IMR-90 (cell line): ENCODE data around the gene UCP1. TPM values are rescaled to one million over a fixed set of nuclear protein-coding genes. Genes with fewer than 3 reads are reported as not detected.

Experiments
- ATAC-seq: fragments of 200-7000 bp; cut with Tn5 transposase; 2 replicates; pipeline ENCODE4 v1.9.1; 2020; ENCODE audit warnings: low read depth, mild to moderate bottlenecking, moderate library complexity
- BruUV-seq: library from RNA; stranded (reverse); fragments of 400-500 nt; replicated peaks from 2 replicates; lab custom pipeline; 2021; lab: Mats Ljungman, UMichigan
- CTCF ChIA-PET: fragments of 300-600 bp; formaldehyde crosslinking; extraction: SDS; loops from one replicate; lab custom pipeline; 2021; ENCODE audit warnings: antibody characterized with exemption; lab: Yijun Ruan, JAX
- POLR2A ChIA-PET: fragments of 300-600 bp; sonication (Branson Sonifier 250); formaldehyde crosslinking; loops from one replicate; lab custom pipeline; 2022; ENCODE audit warnings: antibody characterized with exemption; ENCODE audit not compliant: unreplicated experiment; lab: Charles Lee
- DNase-seq: peaks from one replicate; pipeline ENCODE4 v3.0.0; 2013
- H2AFZ ChIP-seq: replicated peaks from 2 replicates; pipeline ENCODE3; 2013; ENCODE audit warnings: low read length, mild to moderate bottlenecking; ENCODE audit not compliant: poor library complexity
- H2AK5ac ChIP-seq: 2 replicates; pipeline ENCODE4 v1.6.1; 2013; ENCODE audit warnings: low read depth, low read length, inconsistent platforms
- H2AK9ac ChIP-seq: replicated peaks from 2 replicates; pipeline ENCODE3; 2013; ENCODE audit warnings: mild to moderate bottlenecking, low read depth, low read length, moderate library complexity; ENCODE audit not compliant: poor library complexity
- H2BK120ac ChIP-seq: 2 replicates; pipeline ENCODE4 v1.6.1; 2013; ENCODE audit warnings: low read depth, low read length, inconsistent platforms
- H2BK15ac ChIP-seq: 3 replicates; pipeline ENCODE4 v1.6.1; 2013; ENCODE audit warnings: low read depth, low read length, inconsistent platforms
- H2BK20ac ChIP-seq: 2 replicates; pipeline ENCODE4 v1.6.1; 2013; ENCODE audit warnings: low read depth, mild to moderate bottlenecking, inconsistent platforms, low read length, moderate library complexity
- H2BK5ac ChIP-seq: 2 replicates; pipeline ENCODE4 v1.6.1; 2013; ENCODE audit warnings: mild to moderate bottlenecking, low read depth, low read length, inconsistent platforms; ENCODE audit not compliant: poor library complexity, severe bottlenecking
- H3K14ac ChIP-seq: replicated peaks from 2 replicates; pipeline ENCODE4 v1.6.1; 2013; ENCODE audit warnings: low read depth, low read length, inconsistent platforms
- H3K18ac ChIP-seq: 2 replicates; pipeline ENCODE4 v1.6.1; 2013; ENCODE audit warnings: low read depth, low read length, control low read depth
- H3K23ac ChIP-seq: 2 replicates; pipeline ENCODE4 v1.6.1; 2013; ENCODE audit warnings: low read depth, low read length, inconsistent platforms
- H3K27ac ChIP-seq: 2 replicates; pipeline ENCODE4 v1.5.1; 2013; ENCODE audit warnings: mild to moderate bottlenecking, control low read depth, low read length; ENCODE audit not compliant: insufficient read depth
- H3K27me3 ChIP-seq: 2 replicates; pipeline ENCODE4 v1.6.1; 2013; ENCODE audit warnings: low read length; ENCODE audit not compliant: control insufficient read depth, insufficient read depth
- H3K36me3 ChIP-seq: 2 replicates; pipeline ENCODE4 v1.6.1; 2013; ENCODE audit warnings: low read length, mixed read lengths; ENCODE audit not compliant: control insufficient read depth, insufficient read depth
- H3K4ac ChIP-seq: 2 replicates; pipeline ENCODE4 v1.6.1; 2013; ENCODE audit warnings: low read depth, low read length, inconsistent platforms
- H3K4me1 ChIP-seq: 2 replicates; pipeline ENCODE4 v1.6.1; 2013; ENCODE audit warnings: low read length, mixed read lengths; ENCODE audit not compliant: control insufficient read depth, insufficient read depth
- H3K4me2 ChIP-seq: 2 replicates; pipeline ENCODE4 v1.6.1; 2013; ENCODE audit warnings: low read depth, mild to moderate bottlenecking, control low read depth, low read length, moderate library complexity
- H3K4me3 ChIP-seq: 2 replicates; pipeline ENCODE4 v1.5.1; 2013; ENCODE audit warnings: low read depth, mild to moderate bottlenecking, control low read depth, low read length, moderate library complexity; ENCODE audit not compliant: insufficient read depth
- H3K56ac ChIP-seq: 2 replicates; pipeline ENCODE4 v1.6.1; 2013; ENCODE audit warnings: low read length, inconsistent platforms; ENCODE audit not compliant: insufficient read depth; ENCODE audit errors: extremely low read depth
- H3K79me1 ChIP-seq, 2 experiments: 2 replicates each; pipeline ENCODE4 v1.6.1; 2013; ENCODE audit warnings: low read length in 2 of 2, inconsistent platforms in 1 of 2, low read depth in 1 of 2
- H3K9ac ChIP-seq: 2 replicates; pipeline ENCODE4 v1.6.1; 2013; ENCODE audit warnings: low read depth, low read length, control low read depth
- H3K9me1 ChIP-seq: 2 replicates; pipeline ENCODE4 v1.6.1; 2013; ENCODE audit warnings: low read length, inconsistent platforms; ENCODE audit not compliant: insufficient read depth
- H3K9me3 ChIP-seq: 2 replicates; pipeline ENCODE4 v1.6.1; 2013; ENCODE audit warnings: low read length; ENCODE audit not compliant: control insufficient read depth, insufficient read depth
- H4K20me1 ChIP-seq: 2 replicates; pipeline ENCODE4 v1.6.1; 2013; ENCODE audit warnings: low read length, inconsistent platforms; ENCODE audit not compliant: insufficient read depth
- H4K5ac ChIP-seq: 2 replicates; pipeline ENCODE4 v1.6.1; 2013; ENCODE audit warnings: mild to moderate bottlenecking, low read depth, low read length, control low read depth
- H4K8ac ChIP-seq, 2 experiments: 2 replicates each; pipeline ENCODE4 v1.6.1; 2013; ENCODE audit warnings: low read depth in 2 of 2, low read length in 2 of 2, control low read depth in 1 of 2, inconsistent platforms in 1 of 2
- H4K91ac ChIP-seq: 2 replicates; pipeline ENCODE4 v1.6.1; 2013; ENCODE audit warnings: low read depth, low read length, inconsistent platforms; ENCODE audit not compliant: insufficient read depth
- BHLHE40 ChIP-seq: fragments of 150-350 bp; IDR thresholded peaks from 2 replicates; pipeline ENCODE4 v1.6.1; 2016; ENCODE audit warnings: mild to moderate bottlenecking, low read depth, low read length
- FOS ChIP-seq: fragments of 150-350 bp; IDR thresholded peaks from 2 replicates; pipeline ENCODE4 v1.6.1; 2016; ENCODE audit warnings: low read depth, low read length
- MAZ ChIP-seq: IDR thresholded peaks from 2 replicates; pipeline ENCODE4 v1.6.1; 2012; ENCODE audit warnings: low read depth, mild to moderate bottlenecking, low read length, improper control_type of control experiment, moderate library complexity, borderline replicate concordance
- MXI1 ChIP-seq: IDR thresholded peaks from 2 replicates; pipeline ENCODE4 v1.6.1; 2012; ENCODE audit warnings: low read depth, mild to moderate bottlenecking, low read length, moderate library complexity, borderline replicate concordance
- RCOR1 ChIP-seq: IDR thresholded peaks from 2 replicates; pipeline ENCODE4 v1.6.1; 2012; ENCODE audit warnings: mild to moderate bottlenecking, low read length, improper control_type of control experiment; ENCODE audit not compliant: insufficient replicate concordance
- WGBS, 2 experiments: methylation state at CpG; one replicate each; pipeline versions ENCODE4 v1.1.5 to v1.1.7; 2013; ENCODE audit warnings: missing lambda C conversion rate in 2 of 2; ENCODE audit not compliant: insufficient read length in 1 of 2; ENCODE audit errors: extremely low coverage in 2 of 2; 5-methylcytosine and 5-hydroxymethylcytosine counted together
- dilution Hi-C: fragments of 300-500 bp; cut with HindIII; formaldehyde crosslinking; loops from one replicate; pipeline ENCODE4 v1.14.3; 2018; ENCODE audit warnings: low sequenced_read_pairs; ENCODE audit not compliant: unreplicated experiment
- in situ Hi-C: fragments of 300-500 bp; cut with MboI; formaldehyde crosslinking; loops from 3 replicates; pipeline ENCODE4 v1.14.3; 2019; ENCODE audit warnings: low sequenced_read_pairs, inconsistent platforms, mixed read lengths
- intact Hi-C: fragments of 100-400 bp; cut with micrococcal nuclease; formaldehyde crosslinking; loops from 2 replicates; pipeline ENCODE4 v1.10.0; 2022
- polyA plus RNA-seq, 3 experiments: library from polyadenylated mRNA; depleted of rRNA; stranded (reverse); fragments of >200 nt; gene quantifications; 2 replicates each; pipeline ENCODE4 v1.2.3, GENCODE V29; 2012; ENCODE audit warnings: low replicate concordance in 1 of 3
- total RNA-seq: library from RNA; depleted of rRNA; stranded (reverse); fragments of >200 nt; gene quantifications from 2 replicates; pipeline ENCODE4 v1.2.3, GENCODE V29; 2012
- TF ChIP-seq, protein P1 (sequence below): fragments of 150-350 bp; IDR thresholded peaks from 2 replicates; pipeline ENCODE4 v1.6.1; 2017; ENCODE audit warnings: mild to moderate bottlenecking, antibody characterized with exemption, low read length, low read depth
- TF ChIP-seq, protein P2 (sequence below): conservative IDR thresholded peaks from 2 replicates; pipeline ENCODE4 v1.5.1; 2012; ENCODE audit warnings: mild to moderate bottlenecking, low read depth, low read length, improper control_type of control experiment

UCP1 gene
- total and polyA plus RNA-seq, 2 of the 4 experiments (the other 2 are of a cell fraction): not detected

DNA sequence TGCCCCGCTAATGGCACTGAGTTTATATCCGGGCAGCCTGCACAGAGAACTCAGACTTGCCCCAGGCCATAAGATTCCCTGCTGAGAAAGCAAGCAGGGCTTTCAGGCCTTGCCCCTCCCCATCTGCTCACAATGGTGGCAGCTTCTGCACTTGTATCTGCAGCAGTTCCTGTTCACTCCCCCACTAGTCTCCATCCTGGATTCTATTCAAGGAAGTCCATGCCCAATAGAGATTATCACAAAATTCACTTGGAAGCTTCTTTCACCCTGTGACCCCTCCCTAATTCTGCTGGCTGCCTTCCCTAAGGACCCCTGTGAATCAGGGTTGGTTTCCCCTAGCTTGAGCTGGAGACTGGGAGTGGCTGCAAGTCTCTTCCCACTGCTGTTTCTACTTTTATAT, 34.5 kb upstream of the UCP1 start:
- CTCF ChIA-PET: interaction anchor here (0.6 kb wide), 1 partner anchor 281 kb away, joined by 5 read pairs; no protein-coding TSS in a partner anchor
- in situ Hi-C loops: loop anchor here (10.0 to 25.0 kb wide), 2 partner anchors 238 to 591 kb away; no protein-coding TSS in a partner anchor

More for the DNA sequence above, 34.5 kb upstream of the UCP1 start:
- Histone ChIP-seq H4K91ac (no peak overlapping the region), H3K18ac (no peak overlapping the region), H2AK9ac (no peak overlapping the region), H3K4me1 (no peaks in the 10 kb centered on the region), H2BK120ac (no peak overlapping the region), H4K20me1 (no peaks in the 10 kb centered on the region), H4K8ac (no peak overlapping the region), H3K14ac (no peak overlapping the region), H2AK5ac (no peak overlapping the region), H3K56ac (no peak overlapping the region), H3K4me2 (no peak overlapping the region), H3K9me3 (no peaks in the 10 kb centered on the region), H3K79me1 (no peaks in the 10 kb centered on the region), H2BK5ac (no peak overlapping the region), H3K36me3 (no peaks in the 10 kb centered on the region), H3K4ac (no peak overlapping the region), H3K4me3 (no peak overlapping the region), H2BK15ac (no peak overlapping the region), H3K23ac (no peak overlapping the region), H2AFZ (no peak overlapping the region), H3K9me1 (no peaks in the 10 kb centered on the region), H3K27me3 (peaks cover 36% of the 10 kb centered on the region), H2BK20ac (no peak overlapping the region), H3K9ac (no peak overlapping the region), H3K27ac (no peak overlapping the region), H4K5ac (no peak overlapping the region)
- TF ChIP-seq, protein P1, sequence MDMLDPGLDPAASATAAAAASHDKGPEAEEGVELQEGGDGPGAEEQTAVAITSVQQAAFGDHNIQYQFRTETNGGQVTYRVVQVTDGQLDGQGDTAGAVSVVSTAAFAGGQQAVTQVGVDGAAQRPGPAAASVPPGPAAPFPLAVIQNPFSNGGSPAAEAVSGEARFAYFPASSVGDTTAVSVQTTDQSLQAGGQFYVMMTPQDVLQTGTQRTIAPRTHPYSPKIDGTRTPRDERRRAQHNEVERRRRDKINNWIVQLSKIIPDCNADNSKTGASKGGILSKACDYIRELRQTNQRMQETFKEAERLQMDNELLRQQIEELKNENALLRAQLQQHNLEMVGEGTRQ: no peak
- TF ChIP-seq BHLHE40 (no peak), MXI1 (no peak), RCOR1 (no peak), FOS (no peak), MAZ (no peak)
- TF ChIP-seq, protein P2, sequence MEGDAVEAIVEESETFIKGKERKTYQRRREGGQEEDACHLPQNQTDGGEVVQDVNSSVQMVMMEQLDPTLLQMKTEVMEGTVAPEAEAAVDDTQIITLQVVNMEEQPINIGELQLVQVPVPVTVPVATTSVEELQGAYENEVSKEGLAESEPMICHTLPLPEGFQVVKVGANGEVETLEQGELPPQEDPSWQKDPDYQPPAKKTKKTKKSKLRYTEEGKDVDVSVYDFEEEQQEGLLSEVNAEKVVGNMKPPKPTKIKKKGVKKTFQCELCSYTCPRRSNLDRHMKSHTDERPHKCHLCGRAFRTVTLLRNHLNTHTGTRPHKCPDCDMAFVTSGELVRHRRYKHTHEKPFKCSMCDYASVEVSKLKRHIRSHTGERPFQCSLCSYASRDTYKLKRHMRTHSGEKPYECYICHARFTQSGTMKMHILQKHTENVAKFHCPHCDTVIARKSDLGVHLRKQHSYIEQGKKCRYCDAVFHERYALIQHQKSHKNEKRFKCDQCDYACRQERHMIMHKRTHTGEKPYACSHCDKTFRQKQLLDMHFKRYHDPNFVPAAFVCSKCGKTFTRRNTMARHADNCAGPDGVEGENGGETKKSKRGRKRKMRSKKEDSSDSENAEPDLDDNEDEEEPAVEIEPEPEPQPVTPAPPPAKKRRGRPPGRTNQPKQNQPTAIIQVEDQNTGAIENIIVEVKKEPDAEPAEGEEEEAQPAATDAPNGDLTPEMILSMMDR: no peak
- ATAC-seq (no peak), DNase-seq (no peak)
- intact Hi-C loops (no loop called here), dilution Hi-C loops (no loop called here)
- WGBS, 2 experiments: no CpG with 5 or more reads among the region's 2 CpGs
- POLR2A ChIA-PET: no interaction called here
- no TSS peak for BruUV-seq
